GM18867 (cell line): ENCODE measurements around the gene RFNG.

Source experiments
- ATAC-seq: cut with Tn5 transposase; IDR thresholded peaks from one replicate; pipeline ENCODE4 v1.9.1; 2021; ENCODE audit warnings: mild to moderate bottlenecking, moderate library complexity; ENCODE audit not compliant: unreplicated experiment

Gene RFNG

DNA sequence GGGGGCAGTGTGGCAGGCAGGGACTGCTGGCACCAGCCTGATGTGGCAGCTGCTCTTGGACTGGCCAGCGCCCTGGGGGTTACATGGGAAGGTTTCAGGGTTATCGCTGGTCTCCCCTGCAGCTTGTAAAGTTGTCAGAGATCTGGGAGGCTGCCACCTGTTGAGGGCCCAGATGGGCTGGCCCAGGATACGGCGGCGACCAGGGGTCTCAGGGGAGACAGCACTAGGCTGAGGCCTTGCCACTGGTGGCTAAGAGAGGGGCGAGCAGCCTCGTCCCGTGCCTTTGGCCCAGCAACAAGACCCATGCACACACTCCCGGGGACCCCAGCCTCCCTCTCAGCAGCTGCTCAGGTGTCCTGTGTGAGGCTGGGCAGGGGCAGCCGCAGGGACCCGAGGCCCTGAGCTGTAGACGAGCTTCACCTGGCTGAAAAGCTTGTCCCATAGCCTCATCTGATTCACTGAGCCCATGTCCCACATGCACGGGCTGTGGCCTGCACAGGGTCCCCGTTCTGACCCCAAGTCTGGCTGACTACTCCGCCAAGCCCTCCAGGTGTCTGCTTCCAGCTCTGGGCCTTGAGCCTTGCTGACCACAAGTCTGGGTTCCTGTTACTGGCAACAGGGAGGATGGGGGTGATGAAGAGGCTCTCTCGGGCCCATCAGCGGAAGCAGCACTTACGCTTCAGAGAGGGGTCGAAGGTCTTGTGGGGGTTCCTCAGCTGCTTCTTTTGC lies 7.8 kb upstream of the RFNG start:
- ATAC-seq = no peak

DNA sequence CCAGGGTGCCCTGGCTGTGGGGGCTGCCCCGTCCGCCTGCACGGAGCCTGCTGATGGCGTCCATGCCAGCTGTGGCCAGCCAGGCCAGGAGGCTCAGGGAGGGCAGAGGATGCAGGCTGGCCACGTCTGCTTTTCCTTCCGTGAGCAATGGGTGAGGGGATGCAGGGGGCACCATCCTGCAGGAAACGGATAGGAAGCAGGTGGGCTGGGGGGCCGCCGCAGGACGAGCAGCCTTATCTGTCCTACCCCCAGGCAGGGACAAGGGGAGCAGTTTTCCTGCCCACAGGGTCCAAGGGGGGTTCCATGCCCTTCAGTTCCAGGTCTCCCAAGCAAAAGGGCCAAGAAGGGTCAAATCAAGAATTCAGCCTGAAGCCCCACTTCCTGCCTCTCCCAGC lies 7.2 kb upstream of the RFNG start:
- ATAC-seq = no peak

DNA sequence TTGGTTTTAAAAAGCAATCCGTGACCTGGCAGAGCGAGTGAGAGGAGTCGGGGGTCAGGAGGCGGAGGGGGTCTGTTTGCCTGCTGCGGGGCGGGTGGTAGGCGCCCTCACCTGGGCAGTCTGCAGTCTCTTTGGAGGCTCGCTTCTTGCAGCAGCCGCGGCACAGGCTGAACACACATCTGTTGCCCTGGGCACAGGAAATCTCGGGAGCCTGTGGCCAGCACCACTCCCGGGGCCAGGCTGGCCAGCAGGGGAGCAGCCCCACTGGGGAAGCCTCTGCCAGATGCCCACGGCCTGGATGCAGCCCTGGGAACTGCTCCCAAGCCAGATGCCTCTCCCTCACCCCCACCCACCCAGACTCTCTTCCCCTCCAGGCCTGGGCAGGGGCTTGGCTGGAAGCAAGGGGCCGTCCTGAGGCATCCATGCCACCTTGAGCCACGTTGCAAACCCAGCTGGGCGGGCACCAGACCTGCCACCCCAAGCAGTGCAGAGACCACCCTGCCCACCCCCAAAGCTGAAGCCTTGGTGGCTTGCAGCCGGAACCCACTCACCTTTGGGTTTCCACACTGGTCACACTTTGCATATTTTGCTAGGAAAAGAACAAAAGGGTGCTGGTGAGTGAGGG lies 6.7 kb upstream of the RFNG start:
- ATAC-seq = no peak

DNA sequence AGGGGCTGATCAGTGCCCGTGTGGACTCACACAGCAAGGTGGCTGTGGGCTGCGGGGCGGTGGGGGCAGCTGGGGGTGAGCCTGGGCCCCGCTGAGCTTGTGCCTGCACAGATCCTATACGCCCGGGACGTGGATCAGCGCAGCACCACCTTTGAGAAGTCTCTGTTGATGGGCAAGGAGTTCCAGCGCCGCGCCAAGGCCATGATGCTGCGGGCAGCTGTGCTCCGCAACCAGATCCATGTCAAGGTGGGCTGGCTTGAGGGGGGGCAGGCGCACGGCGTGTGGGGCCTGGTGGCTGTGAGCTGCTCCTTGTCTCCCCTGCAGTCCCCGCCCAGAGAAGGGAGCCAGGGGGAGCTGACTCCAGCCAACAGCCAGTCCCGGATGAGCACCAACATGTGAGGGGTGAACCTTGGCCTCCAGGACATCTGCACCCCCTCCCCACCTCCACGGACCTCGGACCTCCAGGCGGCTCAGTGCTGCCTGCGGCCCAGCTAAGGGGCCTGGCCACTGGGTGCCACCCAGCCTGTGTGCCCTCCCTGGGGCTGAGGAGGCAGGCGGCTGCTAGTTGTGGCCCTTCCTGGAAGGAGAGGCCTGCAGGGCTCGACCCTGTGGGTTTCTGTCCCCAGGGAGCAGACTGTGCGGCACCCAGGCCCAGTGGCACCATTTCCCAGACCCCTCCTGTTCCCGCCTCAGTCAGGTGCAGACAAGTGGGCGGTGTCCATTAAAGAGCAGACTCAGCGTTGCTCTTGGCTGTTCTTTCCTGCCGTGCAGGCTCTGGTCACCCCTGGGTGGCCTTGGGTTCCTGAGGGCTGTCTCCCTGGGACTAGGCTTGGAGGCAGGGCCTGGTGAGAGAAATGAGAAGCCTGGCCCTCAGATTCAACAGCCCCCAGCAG lies 5.4 kb upstream of the RFNG start:
- no peak for ATAC-seq

DNA sequence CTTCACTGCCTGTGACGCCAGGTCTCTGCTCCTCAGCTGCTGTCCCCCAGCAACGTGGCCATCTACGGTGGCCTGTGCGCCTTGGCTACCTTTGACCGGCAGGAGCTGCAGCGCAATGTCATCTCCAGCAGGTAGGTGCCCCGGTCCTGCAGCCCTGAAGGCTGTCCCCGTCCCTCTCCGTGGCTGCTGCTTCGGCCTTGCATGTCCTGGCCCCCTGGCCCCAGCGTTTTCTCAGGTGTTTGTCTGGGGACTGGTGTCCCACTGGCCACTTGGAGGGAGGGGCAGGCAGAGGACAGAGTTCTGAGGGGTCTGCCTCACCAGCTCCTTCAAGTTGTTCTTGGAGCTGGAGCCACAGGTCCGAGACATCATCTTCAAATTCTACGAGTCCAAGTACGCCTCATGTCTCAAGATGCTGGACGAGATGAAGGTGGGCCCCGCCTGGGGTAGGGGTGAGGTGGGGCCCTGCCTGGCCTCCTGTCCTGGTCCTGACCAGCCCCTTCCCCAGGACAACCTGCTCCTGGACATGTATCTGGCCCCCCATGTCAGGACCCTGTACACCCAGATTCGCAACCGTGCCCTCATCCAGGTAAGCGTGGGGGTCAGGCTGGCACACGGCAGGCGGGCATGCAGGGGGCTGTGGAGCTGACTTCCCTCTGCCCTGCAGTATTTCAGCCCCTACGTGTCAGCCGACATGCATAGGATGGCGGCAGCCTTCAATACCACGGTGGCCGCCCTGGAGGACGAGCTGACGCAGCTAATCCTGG lies 4.5 kb upstream of the RFNG start:
- no peak for ATAC-seq

DNA sequence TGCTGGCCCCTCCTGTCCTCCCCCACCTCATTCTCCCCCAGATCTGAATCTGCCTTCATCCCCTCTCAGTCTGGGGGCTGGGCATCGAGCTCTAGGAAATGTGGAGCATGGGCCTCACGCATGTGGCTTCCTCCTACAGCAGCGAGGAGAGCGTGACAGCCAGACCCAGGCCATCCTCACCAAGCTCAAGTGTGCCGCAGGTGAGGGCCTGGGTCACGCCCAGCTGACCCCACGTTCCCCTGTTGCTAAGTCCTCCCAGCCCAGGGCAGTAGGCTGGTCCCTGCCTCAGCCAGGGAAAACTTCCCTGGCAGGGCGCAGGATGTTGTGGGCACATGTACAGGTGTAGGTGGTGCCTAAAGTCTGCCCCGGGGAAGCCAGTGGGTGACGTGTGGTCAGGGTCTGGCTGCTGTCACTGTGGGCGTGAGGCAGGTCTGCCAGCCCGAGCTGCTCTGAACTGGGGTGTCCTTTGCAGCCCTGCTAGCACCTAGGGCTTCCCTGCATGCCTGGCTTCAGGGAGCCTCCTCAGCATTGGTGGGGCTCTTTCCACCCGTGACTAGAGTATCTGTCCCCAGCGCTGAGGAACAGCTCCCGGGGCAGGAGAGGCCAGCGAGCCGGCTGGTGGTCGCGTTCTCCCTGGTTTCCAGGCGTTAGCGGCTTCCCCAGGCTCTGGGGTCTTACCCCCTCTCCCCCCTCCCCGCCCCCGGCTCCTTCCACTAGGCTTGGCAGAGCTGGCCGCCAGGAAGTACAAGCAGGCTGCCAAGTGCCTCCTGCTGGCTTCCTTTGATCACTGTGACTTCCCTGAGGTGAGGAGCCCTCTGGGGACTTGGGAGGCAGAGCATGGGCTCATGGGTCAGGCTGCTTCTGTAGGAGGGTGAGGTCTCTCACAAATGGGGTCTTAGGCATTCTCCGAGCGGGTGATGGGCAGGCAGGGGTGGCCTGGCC lies 3.7 kb upstream of the RFNG start:
- no peak for ATAC-seq

DNA sequence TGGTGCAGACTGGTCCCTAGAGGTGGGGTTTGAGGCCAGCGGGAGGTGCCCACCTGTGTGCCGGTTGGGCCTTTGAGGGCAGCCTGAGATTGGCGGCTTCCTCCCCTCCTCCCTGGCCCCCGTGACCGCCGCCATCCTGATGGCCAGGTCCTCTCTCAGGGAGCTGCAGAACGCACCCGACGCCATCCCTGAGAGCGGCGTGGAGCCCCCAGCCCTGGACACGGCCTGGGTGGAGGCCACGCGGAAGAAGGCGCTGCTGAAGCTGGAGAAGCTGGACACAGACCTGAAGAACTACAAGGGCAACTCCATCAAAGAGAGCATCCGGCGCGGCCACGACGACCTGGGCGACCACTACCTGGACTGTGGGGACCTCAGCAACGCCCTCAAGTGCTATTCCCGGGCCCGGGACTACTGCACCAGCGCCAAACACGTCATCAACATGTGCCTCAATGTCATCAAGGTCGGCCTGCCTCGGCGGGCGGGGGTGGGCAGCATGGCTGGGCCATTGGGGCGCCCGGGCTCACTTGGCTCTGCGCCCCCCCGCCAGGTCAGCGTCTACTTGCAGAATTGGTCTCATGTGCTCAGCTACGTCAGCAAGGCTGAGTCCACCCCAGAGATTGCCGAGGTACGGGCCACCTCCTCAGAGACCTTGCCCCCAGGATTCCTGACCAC lies 2.9 kb upstream of the RFNG start:
- ATAC-seq = no peak

DNA sequence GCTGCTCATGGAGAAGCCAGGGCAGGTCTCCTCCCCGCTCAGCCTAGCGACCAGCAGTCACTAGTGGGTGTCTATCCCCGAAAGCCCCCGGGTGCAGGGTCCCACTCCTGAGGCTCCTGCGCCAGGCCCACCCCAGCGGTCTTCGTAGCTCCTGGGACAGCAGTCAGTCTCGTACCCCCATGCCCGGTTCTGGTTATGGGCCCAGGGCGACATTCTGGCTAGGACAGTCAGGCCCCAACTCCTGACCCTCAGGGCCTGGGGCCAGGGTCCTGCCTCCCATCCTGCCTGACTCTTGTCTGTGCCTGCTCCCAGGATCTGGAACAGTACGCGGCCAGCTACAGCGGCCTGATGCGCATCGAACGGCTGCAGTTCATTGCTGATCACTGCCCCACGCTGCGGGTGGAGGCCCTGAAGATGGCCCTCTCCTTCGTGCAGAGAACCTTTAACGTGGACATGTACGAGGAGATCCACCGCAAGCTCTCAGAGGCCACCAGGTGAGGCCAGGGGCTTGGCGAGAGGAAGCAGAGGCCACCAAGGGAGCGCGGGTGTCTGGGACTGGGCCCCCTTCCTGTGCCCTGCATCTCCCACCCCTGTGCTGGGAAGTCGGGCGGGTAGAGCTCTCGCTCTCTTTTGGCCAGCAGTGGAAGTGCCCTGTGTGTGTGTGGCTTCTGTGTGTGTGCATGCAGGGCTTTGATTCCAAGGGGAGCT lies 2.1 kb upstream of the RFNG start:
- no peak for ATAC-seq

DNA sequence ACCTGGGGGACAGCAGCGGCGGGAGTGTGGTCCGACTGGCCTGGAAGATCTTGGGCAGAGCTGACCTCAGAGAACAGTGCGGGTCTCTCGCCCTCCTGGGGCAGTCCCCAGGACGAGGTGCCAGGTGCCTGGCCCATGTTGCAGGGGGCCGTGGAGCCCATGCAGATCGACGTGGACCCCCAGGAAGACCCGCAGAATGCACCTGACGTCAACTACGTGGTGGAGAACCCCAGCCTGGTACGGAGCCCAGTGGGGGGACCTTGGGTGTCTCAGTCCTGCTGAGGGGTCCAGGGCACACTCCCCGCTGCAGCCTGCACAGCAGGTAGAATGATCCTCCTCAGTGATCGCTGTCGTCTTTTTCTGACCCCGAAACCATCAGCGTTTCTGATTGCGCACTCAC lies 1.5 kb upstream of the RFNG start:
- ATAC-seq = no peak

DNA sequence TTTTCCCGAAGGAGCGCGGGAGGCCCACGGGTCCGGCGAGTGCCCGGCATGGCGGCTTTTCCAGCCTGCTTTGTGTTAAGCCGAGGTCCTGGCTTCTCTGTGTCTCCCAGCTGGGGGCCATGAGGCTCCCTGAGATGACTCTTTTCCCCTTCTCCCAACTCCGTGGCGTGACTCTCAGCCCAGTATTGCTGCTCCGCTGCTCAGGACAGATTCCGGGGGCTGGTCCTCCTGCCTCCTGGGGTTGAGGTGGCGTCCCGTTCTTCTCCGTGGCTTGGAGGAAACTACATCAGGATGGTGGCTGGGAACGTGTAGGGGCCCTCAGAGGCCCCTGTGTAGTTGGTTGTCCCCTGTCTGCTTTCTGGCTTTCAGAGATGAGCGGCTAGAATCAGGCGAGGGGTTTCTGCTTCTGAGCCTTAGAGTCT lies 1.0 kb upstream of the RFNG start:
- ATAC-seq = no peak

DNA sequence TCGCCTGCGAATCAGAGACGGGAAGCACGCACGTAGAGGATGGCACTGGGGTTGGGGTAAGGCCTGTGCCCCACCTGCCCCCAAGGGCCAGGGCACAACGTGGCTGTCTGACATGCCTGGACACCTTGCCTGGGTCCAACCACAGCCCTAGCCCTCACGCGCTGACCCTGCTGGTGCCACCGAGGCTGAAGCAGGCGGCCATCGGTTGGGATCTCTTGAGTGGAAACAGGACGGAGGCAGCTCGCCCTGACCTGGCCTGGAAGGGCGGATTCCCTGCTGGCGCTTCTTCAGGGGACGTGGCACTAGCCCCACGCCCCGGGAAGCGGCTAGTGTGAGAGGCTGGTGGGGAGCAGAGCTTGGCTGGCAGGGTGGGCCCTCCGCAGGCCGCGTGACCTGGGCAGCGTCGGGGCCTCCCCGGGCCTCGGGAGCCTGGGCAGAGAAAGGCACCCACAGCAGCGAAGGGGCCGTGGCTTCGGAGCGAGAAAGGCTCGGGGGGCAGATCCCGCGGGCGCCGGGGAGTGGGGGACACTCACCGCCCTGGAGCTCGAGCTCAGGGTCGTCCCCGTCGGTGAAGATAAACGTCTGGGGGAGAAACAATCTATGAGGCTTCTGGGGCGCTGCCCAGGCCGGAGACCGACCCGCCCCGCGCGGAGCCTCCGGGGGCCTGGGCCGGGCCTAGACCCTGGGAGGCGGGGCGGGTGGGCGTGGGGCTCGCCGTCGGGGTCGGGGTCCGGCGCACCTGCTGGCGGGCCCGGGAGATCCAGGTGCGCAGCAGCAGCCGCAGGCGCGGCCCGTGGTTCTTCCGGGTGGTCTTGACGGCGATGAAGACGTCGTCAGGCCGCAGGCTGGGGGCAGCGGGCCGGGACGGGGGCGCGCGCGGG lies 610 bp downstream of the RFNG start:
- ATAC-seq = no peak

DNA sequence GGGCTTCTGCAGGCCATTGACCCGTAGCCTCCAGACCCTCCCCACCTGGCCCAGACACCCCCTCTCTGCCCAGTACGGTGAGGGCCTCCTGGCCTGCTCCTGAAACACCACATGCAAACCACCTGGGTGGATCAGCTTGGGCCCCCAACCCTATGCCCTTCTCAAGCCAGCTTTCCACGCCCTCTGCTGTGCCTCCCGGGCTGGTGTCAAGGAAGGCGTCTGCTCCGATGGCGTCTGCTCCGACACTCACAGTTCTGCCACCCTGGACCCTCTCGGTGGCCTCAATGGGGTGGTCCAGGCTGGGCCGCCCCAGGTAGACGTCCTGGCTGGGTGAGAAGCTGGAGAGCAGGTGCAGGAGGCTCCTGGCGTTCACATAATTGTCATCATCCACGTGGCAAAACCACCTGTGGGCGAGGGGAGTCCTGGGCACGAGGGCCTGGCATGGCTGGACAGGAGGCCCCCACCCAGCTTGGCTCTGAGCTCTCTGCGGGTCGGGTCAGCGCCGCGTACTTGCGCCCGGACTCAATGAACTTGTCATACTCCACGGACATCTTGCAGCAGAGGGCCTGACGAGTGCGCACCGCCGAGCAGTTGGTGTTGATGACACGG lies 1.4 kb downstream of the RFNG start:
- no peak for ATAC-seq

DNA sequence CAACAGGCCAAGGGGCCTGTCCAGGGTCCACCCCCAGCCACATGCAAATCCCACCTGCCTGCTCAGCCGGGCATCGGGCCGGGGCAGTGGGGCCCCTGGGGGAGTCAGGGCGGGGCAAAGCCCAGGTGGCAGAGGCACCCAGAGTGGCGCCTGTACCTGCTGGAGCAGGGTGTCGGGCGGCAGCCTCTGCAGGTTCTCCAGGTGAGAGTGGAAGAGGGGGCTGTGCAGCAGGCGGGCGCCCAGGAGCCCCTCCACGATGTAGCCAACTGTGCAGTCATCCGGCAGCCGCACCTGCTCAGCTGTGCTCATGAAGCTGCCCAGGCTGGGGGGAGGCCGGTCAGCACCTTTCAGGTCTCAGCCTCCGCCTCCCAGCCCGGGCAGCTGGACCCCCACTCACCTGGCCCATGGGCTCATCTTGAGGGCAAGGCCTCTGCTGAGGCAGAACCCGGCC lies 2.1 kb downstream of the RFNG start:
- no peak for ATAC-seq

DNA sequence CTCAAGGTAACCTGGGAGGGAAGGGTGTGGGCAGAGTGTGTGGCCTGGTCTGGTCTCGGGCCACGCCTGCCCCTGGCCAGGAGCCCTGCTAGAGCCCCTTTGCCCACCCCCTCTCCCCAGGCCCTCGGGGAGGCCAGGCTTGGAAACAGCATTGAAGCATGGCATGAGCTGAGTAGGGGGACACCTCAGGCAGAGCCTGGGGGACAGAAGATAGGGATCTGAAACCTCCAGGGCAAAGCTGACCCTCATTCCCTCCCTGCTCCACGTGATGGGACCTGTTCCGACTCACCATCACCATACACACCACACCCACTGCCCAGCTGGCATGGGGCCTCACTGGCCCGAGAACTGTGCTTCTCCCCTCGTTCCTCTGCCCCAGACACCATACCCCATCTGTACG lies 2.5 kb downstream of the RFNG start:
- no peak for ATAC-seq

DNA sequence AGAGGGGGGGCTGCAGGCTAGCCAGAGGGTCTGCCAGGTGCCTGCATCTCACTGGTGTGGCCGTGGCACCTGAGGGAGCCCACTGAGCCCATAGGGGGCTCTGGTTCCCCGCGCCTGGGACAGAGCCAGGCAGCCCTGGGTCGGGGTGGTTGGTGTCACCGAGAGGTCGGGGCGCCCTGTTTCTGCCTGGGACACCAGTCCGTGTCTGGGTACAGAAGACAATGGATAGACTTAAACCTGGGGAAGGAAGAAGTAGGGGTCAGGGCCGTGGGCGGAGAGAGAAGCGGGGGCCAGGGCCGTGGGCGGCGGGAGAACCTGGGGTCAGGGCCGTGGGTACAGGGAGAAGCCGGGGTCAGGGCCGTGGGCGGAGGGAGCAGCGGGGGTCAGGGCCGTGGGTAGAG lies 3.0 kb downstream of the RFNG start:
- ATAC-seq = no peak

DNA sequence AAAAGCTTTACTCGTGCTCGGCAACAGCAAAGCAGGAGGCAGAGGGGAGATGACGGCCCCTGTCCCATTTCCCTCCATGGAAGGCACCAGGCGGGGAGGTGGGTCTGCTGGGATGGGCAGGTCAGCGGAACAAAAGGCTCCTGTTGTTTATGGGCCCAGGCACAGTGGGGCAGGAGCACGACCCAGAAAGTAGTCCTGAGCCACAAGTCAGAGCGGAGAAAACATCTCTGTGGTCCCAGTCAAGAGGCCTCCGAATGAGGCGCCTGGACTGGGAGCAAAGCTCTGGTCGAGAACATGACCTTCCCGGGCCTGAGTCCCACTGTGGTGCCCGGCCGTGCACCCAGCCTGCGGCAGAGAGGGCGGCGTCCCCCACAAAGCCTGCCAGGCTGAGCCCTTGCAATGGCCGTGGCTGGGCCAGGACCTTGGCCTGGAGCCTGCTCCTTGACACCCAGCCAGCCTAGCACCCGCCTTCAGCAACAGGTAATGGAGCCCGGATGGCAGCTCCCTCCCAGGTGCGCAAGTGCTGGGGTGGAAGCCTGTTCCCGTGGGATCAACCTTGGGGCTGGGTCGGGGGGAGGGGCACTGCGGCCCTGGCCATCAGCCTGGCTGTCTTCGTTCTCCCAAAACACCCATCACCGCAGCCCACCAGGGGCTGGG lies 3.6 kb downstream of the RFNG start:
- ATAC-seq = no peak

DNA sequence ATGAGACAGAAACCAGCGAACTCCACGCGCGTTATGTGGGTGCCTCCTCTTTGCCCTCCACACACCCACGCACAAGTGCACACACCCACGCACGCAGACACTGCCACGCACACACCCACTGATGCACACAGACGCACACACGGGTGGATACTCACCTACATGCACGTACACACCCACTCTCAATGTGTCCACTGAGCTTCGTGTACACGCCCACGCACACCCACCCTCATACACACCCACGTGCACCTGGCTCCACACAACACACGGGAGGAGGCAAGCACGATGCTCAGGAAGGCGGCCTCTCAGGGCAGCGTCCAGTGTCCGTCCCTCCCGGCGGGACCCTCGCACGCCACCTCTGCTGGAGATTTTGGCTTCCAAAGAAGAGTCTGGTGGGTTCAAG lies 4.2 kb downstream of the RFNG start:
- ATAC-seq = no peak
